ENCODE measurements around the gene FCF1.

The FCF1 gene

DNA sequence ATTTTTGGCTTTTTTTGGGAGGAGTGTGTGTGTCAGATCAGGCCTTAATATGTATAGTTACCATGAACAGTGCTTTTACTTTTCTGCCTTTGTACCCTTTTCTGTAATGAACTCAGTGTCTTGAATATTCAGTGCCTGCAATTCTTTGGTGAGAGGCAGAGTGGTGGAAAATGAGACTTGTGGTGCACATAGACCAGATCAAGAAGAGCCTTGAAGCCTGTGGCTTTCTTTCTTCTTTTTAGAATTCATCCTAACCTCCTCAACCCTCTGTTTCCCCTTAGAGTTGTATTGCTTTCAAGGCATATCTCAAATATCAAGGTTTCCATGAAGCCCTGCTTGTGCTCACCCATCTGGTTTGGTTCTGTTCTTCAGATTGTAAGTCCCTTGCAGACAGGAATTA lies 52.8 kb downstream of the FCF1 start:
- DNase-seq (ENCODE audit: low spot score) = no peak

DNA sequence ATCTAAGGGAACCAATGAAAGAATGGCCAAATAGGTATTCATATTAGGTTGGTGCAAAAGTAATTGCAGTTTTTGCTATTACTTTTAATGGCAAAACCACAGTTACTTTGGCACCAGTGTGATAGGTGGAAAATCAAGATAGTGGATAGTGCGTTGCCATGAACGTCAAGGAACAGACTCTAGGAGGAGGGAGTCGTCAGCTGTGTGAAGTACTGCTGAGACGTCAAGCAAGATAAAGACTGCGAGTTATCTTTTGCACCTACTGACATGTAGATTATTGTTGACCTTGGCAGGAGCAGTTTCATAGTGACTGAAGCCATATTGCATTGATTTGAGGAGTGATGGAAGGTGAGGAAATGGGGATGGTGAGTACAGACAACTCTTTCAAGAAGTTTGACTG lies 58.5 kb downstream of the FCF1 start:
- DNase-seq (ENCODE audit: low spot score) = no peak

DNA sequence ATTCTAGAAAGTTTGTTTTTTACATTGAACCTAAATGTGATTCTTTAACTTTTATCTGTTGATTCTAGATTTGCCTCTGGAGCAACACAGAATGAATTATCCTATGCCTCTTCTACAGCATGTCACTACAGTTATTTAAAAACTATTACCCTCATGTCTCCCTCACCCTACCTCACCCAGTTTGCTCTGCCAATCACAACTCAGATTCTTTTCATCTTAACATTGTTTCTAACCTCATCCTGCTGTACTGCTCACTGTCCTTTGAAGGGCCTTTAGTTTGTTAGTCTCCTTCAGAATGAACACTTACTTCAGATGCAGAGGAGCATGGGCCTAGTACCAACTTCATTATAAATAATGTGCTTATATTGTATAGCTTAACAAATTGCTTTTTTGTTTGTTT lies 71.7 kb downstream of the FCF1 start:
- DNase-seq (ENCODE audit: low spot score) = no peak

DNA sequence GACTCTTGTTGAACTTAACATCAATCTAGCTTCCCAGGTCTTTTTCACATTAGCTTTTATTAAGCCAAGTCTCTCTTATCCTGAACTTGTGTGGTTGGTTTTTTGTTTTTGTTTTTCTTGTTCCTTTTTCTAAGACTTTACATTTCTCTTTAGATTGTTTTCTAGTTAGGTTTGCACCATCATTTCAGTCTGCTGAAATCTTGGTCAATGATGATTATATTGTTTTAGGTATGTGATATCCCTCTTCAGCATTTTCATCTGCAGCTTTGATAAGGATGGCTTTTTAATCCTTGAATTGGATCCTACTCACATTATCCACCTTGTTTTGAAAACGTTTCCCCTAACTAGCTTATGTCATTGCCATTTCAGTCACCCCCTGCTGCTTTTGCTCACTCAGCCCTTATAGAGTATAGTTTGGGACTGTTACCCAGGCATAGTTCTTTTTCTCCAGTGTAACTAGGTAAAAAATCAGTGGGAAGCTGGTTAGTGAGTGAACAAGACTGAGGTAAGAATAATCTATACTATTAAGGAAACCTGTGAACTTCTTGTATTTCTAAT lies 72.2 kb downstream of the FCF1 start:
- no peak for DNase-seq (ENCODE audit: low spot score)

DNA sequence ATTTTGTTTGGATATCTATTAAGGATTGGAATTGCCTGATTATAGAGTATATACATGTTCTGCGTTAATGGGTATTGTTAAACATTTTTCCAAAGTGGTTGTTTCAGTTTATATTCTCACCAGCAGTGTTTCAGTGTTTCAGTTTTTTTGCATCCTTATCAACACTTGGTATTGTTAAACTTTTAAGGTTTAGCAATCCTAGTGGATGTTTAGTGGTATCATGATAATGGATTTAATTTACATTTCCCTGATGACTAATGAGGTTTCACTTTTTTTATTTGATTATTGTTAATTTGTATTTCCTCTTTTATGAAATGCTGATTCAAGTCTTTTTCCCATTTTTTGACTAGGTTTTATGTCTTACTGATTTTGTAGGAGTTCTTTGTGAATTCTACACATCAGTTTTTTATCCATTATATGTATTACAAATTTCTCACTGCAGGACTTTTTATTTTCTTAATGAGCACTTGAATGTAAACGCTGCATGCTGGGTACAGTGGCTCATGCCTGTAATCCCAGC lies 73.9 kb downstream of the FCF1 start:
- no peak for DNase-seq (ENCODE audit: low spot score)

All from hematopoietic multipotent progenitor cell treated with erythropoietin and hydrocortisone succinate and interleukin-3 and kit ligand, for 15 days (in vitro differentiated cells).